GM10266 (cell line): ENCODE data around the gene PGAP3.

ENCODE experiments used
- DNase-seq: peaks from one replicate; pipeline ENCODE4 v3.0.0; 2012; ENCODE audit errors: extremely low spot score
- CTCF ChIP-seq: IDR thresholded peaks from 2 replicates; pipeline ENCODE4 v1.5.1; 2012; ENCODE audit warnings: mild to moderate bottlenecking, low read depth; ENCODE audit not compliant: control insufficient read depth, insufficient read depth; ENCODE audit errors: missing control alignments

PGAP3 gene

GRCh38 chr17:39650121-39650579, 37.7 kb downstream of the PGAP3 start:
- no peak for TF ChIP-seq CTCF
- DNase-seq: no peak

- DNase-seq: no peak
- TF ChIP-seq CTCF: no peak
These were observed 39.1 kb downstream of the PGAP3 start for GRCh38 chr17:39648616-39649366.

- TF ChIP-seq CTCF: no peak
- DNase-seq: no peak
These were observed 40.6 kb downstream of the PGAP3 start for GRCh38 chr17:39647256-39647655.

GRCh38 chr17:39643271-39643670, 44.6 kb downstream of the PGAP3 start:
- DNase-seq: no peak
- TF ChIP-seq CTCF: no peak

- TF ChIP-seq CTCF: no peak
- no peak for DNase-seq
These were observed 45.4 kb downstream of the PGAP3 start for GRCh38 chr17:39642291-39643074.

GRCh38 chr17:39641883-39642282, 46.0 kb downstream of the PGAP3 start:
- TF ChIP-seq CTCF: no peak

GRCh38 chr17:39641097-39641496, 46.8 kb downstream of the PGAP3 start:
- no peak for TF ChIP-seq CTCF
- no peak for DNase-seq

More at GRCh38 chr17:39641883-39642282, 46.0 kb downstream of the PGAP3 start:
- no peak for DNase-seq
